Smooth muscle cell of the coronary artery (primary cell): Measurements from ENCODE around the gene DSC2. TPM values are rescaled to one million over a fixed set of nuclear protein-coding genes. Genes with fewer than 3 reads are reported as not detected.

Experiments
- total RNA-seq: library from RNA; depleted of rRNA; stranded (reverse); fragments of >200 nt; gene quantifications from 2 replicates; pipeline ENCODE4 v1.2.3, GENCODE V29; 2014; ENCODE audit warnings: low replicate concordance

Gene DSC2
- total RNA-seq = 0.23 TPM in 1 of 2 replicates, not detected in the other

GRCh38 chr18:31102025-31102684 is at the start of gene DSC2:
TSS of gene DSC2 (minus strand) at chr18:31102421. CDS start at chr18:31101971, 450 bp downstream.

DNA sequence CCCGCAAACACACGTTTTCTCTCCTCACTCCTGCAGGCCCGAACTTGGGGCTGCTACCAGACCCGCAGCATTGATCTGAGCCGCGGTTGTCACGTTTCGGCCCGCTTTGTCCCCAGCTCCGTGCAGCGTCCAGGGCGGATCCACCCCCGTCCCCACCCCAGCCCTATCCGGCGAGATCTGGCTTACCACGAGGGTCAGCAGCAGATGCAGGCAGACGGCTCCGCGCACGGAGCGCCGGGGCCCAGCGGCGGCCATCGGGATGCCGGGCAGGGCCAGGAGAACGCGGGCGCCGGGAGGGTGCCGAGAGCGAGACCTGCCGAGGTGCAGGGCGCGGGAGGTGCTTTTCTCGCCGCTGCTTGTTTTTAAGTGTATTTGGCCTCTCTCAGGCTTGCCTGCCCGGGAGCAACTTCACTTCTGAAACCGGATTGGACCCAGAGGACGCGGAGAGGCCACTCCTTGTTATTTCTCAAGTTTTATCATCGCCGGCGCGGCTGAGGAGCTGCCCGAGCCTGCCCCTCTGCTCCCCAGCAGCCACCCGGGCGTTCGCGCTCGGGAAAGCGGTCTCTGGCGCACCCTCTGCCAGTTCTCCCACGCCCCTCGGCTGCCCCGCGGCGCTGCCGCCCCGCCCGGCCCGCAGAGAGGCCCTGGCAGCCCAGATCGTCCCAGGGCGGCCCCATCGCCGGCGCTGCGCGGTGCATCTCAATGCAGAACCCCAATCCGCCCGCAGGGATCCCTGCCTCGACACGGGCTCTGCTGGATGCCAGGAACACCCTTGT is 59.6 kb downstream of the DSC2 start, which contains the start of gene DSC3:
DSC3 (minus strand) TSS at position 337 of the 776 bp plus-strand sequence; CDS start at position 255, 82 bp downstream.

Other genes with a start within 250 kb of the DSC2 start
- gene DSC3, start 59.7 kb downstream of the DSC2 start, total RNA-seq = 0.38 and 3.3 TPM in 2 replicates
- gene DSC1, start 60.4 kb upstream of the DSC2 start, total RNA-seq = not detected in 2 replicates
- gene DSG1, start 215.7 kb upstream of the DSC2 start, total RNA-seq = not detected in 2 replicates